T-helper 1 cell treated with Interleukin-12 subunit alpha and Interleukin-12 subunit beta and Interleukin-4 antibody, amounts not matched to agents 30 μg/mL and 1 μg/mL, for 36 hours (primary cell): Measurements from ENCODE around the gene TOX3.

Source experiments
- H3K27ac Mint-ChIP-seq: one replicate; pipeline ENCODE4 v1.8.0; 2021; ENCODE audit warnings: mild to moderate bottlenecking, mixed read lengths
- H3K27me3 Mint-ChIP-seq: one replicate; pipeline ENCODE4 v1.8.0; 2021; ENCODE audit warnings: low read depth, mixed read lengths
- H3K36me3 Mint-ChIP-seq: one replicate; pipeline ENCODE4 v1.8.0; 2021; ENCODE audit warnings: low read depth, mixed read lengths
- H3K4me1 Mint-ChIP-seq: one replicate; pipeline ENCODE4 v1.8.0; 2021; ENCODE audit warnings: low read depth, mixed read lengths
- H3K4me3 Mint-ChIP-seq: one replicate; pipeline ENCODE4 v1.8.0; 2021; ENCODE audit warnings: mild to moderate bottlenecking, moderate library complexity, mixed read lengths
- H3K9me3 Mint-ChIP-seq: one replicate; pipeline ENCODE4 v1.8.0; 2021; ENCODE audit warnings: mixed read lengths

TOX3 gene

DNA sequence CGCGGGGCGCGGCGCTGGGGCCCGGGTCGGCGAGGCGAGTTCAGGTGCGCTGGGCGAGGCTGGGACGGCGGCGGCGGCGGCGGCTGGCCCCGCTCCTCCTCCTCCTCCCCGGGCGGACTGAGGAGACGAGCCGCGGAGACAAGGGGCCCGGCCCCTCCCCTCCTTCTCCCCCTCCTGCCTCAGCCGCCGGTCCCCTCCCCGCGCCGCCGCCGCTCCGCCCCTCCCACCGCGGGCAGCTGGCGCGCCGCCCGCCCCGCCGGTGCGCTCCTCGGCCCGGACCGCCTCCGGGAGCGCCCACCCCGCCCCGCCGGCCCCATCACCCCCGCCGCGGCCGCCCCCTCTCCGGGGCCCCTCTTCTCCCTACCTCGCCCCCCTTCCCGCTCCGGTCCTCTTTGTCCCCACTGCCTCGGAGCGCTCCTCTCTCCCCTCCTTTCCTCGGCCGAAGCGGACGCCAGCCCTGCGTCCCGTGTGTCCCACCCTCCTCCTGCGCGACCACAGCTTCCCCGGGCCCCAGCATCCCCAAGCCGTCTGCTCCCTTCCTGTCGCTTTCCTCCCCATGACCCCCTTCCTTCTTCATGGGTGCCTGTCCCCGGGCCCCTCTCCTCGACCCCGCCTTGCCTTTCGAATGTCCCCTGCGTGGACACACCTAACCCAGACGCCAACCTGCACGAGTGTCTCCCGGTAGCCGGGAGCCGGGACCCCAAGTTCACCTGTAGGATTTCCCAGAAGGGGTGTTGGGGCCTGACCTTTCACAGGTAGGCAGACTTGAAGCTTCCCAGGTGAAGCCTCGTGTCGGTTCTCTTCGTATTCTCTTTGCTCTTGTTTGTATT lies at the start of gene TOX3:
Gene TOX3, minus strand, starts transcription at position 140 of the 830 bp plus-strand sequence. CDS start 420 bp downstream, outside the sequence.
- H3K27ac Mint-ChIP-seq: no peak within 1 kb of the TSS
- no peaks in the 10 kb centered on the region for H3K4me1 Mint-ChIP-seq
- H3K9me3 Mint-ChIP-seq: no peaks in the 10 kb centered on the region
- H3K4me3 Mint-ChIP-seq: no peak within 1 kb of the TSS
- peaks cover 43% of the 10 kb centered on the region for H3K27me3 Mint-ChIP-seq
- H3K36me3 Mint-ChIP-seq: peaks cover 1% of the 10 kb centered on the region

DNA sequence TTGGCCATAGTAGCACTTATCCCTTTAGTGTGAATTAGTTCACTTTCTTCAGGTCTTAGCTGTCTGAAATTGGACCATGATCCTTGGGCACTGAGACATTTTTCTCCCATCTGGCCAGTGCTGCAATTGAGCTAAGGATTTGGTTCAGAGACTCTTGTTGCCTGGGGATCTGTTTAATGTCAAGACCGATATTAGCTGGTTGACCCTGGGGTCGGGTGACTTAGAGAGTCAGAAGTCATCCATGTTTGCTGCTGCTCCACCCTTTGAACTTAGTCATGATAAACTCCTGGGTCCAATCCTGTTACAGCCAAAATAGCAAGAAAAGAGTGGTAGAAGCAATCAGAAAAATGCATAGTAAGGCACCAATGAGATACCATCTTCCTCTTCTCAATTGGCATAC lies 45.8 kb upstream of the TOX3 start:
- Mint-ChIP-seq H3K27ac (no peak overlapping the region), H3K36me3 (no peaks in the 10 kb centered on the region), H3K9me3 (peaks cover 3% of the 10 kb centered on the region), H3K4me1 (no peaks in the 10 kb centered on the region), H3K4me3 (no peak overlapping the region), H3K27me3 (no peaks in the 10 kb centered on the region)

DNA sequence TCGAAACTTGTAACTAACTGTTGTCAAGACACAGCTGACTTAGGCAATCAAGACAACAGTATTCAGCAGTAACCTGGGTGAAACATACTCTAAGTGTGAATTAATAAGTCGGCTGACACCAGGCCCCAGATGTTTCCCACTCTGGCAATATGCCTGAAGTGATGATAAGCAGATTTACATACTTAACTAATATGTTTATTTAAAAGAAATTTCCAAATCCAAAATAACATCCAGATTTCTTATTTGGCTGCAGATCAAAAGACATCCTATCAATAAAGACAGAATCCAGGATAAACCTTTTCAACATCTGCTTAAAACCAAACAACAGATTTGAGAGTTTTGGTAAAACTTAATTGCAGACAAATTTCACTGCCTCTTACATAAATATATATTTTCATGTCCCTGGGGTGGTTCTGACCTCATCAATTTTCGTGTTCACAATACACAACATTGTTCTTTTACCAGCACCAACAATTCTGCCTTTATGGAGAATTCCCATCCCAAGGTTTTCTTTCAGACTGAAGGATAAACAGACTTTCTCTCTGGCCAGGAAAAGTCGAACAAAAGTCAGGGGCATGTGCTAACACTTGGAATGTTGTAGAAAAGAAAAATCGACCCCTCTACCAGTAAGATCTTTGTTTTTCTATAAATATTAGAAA lies 45.1 kb upstream of the TOX3 start:
- H3K36me3 Mint-ChIP-seq: no peaks in the 10 kb centered on the region
- no peaks in the 10 kb centered on the region for H3K27me3 Mint-ChIP-seq
- H3K4me3 Mint-ChIP-seq: no peak overlapping the region
- peaks cover 3% of the 10 kb centered on the region for H3K9me3 Mint-ChIP-seq
- no peaks in the 10 kb centered on the region for H3K4me1 Mint-ChIP-seq
- H3K27ac Mint-ChIP-seq: no peak overlapping the region

DNA sequence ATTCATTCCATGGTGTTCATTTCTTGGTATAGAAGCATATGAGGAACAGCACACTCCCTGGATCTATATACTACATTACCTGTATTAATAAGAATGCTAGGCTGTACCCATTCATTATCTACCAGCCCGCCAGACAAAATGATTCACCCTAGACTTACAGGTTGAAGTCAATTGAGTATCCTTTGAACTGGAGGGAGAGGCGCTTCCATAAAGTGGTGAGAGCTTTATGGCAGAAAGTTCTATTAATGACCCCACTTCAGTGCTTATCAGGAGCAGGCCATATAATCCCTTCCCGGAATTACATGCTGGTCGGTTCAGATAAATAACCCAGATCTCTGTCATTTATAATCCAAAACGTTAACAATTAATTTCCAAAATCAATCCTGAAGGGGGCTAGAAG lies 44.5 kb upstream of the TOX3 start:
- Mint-ChIP-seq H3K27me3 (no peaks in the 10 kb centered on the region), H3K27ac (no peak overlapping the region), H3K9me3 (peaks cover 3% of the 10 kb centered on the region), H3K36me3 (no peaks in the 10 kb centered on the region), H3K4me3 (no peak overlapping the region), H3K4me1 (no peaks in the 10 kb centered on the region)

DNA sequence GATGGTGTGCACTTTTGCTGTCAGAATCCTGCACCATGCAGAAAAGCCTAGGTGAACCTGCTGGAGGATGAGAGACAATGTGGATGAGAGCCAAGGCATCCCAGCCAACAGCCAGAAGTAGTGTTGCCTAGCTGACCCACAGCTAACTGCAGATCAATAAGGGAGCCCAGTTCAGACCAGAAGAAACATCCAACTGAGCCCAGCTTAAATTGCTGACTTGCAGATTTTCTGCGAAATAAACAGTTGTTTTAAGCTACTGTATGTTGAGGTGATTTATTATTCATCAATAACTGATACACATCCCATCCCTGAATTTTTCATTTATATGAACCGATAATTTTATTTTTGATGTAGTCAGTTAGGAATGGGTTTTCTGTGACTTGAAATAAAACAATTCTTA lies 39.2 kb upstream of the TOX3 start:
- Mint-ChIP-seq H3K36me3 (no peaks in the 10 kb centered on the region), H3K9me3 (peaks cover 3% of the 10 kb centered on the region), H3K27ac (no peak overlapping the region), H3K4me3 (no peak overlapping the region), H3K4me1 (no peaks in the 10 kb centered on the region), H3K27me3 (no peaks in the 10 kb centered on the region)

DNA sequence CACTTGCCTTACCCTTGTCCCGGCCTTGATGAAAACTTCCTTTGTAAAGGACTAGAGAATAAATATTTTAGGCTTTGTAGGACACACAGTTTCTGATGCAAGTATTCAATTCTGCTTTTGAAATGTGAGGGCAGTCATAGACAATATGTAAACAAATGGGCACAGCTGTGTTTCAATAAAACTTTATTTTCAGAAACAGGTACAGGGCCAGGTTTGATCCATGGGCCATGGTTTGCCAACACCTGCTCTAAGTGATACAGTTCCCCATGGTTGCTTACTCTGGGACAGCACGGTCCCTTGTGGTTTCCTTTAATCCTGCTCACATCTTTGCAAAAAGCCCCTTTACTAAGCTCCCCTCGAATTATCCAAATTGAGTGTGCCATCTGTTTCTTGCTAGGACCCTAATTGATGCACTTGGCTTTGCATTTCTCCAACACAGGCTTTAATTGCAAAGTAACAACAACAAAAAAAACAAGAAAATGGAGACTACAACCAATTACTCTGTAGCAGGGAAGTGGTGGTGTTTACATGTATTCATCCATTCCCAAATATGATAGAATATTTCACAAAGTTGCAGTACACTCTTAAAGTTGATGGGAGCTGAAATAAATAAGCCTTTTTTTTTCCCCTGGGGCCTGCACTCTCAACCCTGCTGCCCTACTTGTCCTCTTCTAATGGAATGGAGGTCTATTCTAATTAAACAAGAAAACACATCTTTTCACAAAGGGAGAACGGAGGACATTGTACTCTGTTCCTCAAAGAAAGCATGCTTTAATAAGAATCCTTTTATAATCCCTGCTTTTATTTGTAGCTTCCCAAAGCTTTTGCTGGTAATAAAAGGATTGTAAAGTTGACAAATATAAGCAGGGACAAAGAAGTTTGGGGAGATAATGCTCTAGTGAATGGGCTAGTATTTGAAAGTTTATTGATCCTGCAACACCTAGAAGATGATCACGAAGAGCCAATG lies 37.7 kb upstream of the TOX3 start:
- H3K36me3 Mint-ChIP-seq: no peaks in the 10 kb centered on the region
- H3K9me3 Mint-ChIP-seq: peaks cover 2% of the 10 kb centered on the region
- no peaks in the 10 kb centered on the region for H3K4me1 Mint-ChIP-seq
- no peaks in the 10 kb centered on the region for H3K27me3 Mint-ChIP-seq
- H3K4me3 Mint-ChIP-seq: no peak overlapping the region
- no peak overlapping the region for H3K27ac Mint-ChIP-seq

DNA sequence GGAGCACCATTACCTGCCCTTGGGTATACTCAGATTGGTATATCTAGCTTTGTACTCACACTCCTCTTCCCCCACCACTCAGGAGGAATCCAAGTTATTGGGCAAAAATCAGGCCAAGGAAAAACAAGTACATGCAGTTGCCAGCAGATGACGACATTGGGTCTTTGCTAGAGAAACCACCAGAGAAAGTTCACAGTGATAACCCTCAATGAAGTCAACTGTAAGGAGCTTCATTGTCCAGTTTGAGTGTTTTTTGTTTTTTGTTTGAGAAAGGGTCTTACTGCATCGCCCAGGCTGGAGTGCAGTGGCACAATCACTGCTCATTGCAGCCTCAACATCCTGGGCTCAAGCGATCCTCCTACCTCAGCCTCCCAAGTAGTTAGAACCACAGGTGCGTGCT lies 34.6 kb upstream of the TOX3 start:
- no peaks in the 10 kb centered on the region for H3K27me3 Mint-ChIP-seq
- H3K9me3 Mint-ChIP-seq: no peaks in the 10 kb centered on the region
- H3K27ac Mint-ChIP-seq: no peak overlapping the region
- no peak overlapping the region for H3K4me3 Mint-ChIP-seq
- H3K36me3 Mint-ChIP-seq: no peaks in the 10 kb centered on the region
- H3K4me1 Mint-ChIP-seq: no peaks in the 10 kb centered on the region

DNA sequence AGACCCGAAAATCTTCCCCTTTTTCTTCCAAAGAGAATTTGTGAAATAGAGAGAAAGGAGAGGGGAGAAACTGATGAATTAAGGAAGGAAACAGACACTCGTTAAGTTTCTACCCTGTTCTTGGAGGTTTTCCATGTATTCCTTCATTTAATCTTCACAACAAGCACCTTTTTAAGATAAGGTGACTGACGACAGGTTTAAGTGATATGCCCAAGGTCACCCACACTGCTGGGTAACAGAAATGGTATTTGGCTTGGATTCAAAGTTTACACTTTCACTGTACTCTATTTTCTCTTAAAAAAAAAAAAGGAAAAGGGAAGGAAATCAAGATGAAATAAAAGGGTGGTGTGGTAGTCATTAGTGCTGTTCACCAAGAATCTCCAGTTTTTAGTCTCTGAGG lies 33.5 kb upstream of the TOX3 start:
- Mint-ChIP-seq H3K9me3 (no peaks in the 10 kb centered on the region), H3K36me3 (no peaks in the 10 kb centered on the region), H3K4me1 (no peaks in the 10 kb centered on the region), H3K27ac (no peak overlapping the region), H3K4me3 (no peak overlapping the region), H3K27me3 (no peaks in the 10 kb centered on the region)

DNA sequence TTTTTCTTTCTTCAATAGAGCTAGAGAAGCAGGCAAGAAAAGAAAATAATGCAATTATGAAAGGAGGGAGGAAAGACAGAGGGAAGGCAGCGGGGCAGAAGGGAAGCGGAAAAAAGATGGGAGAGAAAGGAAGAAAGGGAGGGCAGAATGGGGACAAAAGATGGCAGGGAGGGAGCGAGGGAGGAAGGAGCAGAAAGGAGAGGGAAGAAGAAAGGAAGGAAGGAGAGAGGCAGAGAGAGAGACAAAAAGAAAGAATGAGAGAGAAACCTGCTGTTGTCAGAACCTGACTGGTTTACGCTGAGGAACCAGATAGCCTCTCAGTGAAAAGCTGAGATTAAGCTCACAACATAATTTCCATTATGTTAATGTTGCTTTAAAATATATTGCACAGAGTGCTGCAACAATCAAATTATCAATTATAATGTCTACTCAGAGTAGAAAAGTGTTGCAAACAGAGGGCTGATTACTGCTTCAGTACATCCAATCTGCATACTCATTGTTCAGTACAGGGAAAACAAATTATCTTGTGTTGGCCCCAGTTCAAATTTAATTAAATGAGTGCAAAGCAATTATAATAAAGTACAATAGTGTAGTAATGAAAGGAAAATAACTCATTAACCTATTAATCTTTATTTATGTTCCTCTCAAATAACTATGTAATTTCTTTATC lies 32.0 kb upstream of the TOX3 start:
- H3K4me3 Mint-ChIP-seq: no peak overlapping the region
- no peaks in the 10 kb centered on the region for H3K4me1 Mint-ChIP-seq
- no peaks in the 10 kb centered on the region for H3K27me3 Mint-ChIP-seq
- H3K27ac Mint-ChIP-seq: no peak overlapping the region
- no peaks in the 10 kb centered on the region for H3K9me3 Mint-ChIP-seq
- H3K36me3 Mint-ChIP-seq: no peaks in the 10 kb centered on the region

DNA sequence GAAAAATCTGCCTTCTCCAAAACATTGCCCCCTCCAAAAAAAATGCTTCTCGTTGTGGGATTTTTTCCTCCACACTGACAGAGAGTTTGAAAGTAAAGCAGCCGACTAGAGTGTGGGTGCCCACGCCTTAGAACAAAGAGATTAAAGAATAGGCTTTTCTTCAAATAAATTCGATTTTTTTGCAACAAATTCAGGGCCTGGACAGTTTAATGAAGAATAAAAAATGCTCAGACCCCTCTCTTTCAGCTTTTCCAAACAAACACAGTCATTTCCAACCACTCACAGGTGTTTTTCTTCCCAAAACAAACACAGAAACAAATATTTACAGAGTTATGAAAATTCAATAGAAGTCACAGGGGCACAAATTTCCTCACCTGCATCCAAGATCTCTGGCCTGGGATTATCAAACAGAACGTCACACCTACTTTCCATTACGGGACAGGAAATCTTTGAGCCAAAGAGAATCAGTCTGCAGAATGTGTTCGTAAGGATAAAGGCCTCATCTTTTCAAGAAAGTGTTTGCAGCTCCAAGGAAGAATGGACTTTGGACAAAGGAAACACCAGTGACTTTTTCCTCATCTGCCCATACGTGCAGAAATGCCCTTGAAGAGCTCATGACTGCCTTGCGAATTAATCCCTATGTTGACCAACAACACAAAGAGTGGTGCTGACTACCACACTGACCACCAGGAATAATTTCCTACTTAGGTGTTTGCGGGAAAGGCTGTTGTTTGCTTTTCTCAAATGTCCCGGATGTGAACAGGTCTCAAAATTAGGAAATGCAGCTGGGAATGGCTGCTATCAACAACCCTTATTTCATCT lies 31.3 kb upstream of the TOX3 start:
- no peaks in the 10 kb centered on the region for H3K9me3 Mint-ChIP-seq
- no peaks in the 10 kb centered on the region for H3K36me3 Mint-ChIP-seq
- H3K27ac Mint-ChIP-seq: no peak overlapping the region
- H3K4me3 Mint-ChIP-seq: no peak overlapping the region
- H3K27me3 Mint-ChIP-seq: no peaks in the 10 kb centered on the region
- no peaks in the 10 kb centered on the region for H3K4me1 Mint-ChIP-seq

DNA sequence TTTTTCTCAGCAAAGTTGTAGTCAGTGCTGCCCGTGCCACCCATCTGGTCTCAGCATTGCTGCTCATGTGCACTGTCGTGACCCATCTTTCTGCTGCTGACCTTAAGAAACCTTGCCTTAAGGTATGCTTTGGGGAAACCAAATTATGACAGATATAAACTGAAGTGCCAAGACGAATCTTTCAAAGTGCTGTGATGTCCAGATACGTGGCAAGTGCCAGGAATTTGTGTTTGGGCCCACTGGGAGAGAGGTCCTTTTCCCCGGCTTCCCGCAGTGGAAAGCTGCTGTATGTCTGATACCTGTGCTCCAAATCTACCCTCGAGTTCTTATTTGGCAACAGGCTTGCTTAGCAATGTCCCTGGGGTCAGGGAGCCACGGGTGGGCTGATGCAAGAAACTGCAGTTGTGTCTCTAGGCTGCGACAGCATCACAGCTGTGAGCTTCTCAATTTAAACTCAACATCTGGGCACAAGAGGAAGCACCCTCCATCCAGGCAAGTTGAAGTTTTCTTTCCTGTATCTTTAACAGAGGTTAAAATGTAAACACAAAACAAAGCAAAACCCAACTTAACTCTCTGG lies 30.3 kb upstream of the TOX3 start:
- H3K4me3 Mint-ChIP-seq: no peak overlapping the region
- no peak overlapping the region for H3K27ac Mint-ChIP-seq
- H3K27me3 Mint-ChIP-seq: no peaks in the 10 kb centered on the region
- H3K36me3 Mint-ChIP-seq: no peaks in the 10 kb centered on the region
- no peaks in the 10 kb centered on the region for H3K4me1 Mint-ChIP-seq
- H3K9me3 Mint-ChIP-seq: peaks cover 3% of the 10 kb centered on the region

DNA sequence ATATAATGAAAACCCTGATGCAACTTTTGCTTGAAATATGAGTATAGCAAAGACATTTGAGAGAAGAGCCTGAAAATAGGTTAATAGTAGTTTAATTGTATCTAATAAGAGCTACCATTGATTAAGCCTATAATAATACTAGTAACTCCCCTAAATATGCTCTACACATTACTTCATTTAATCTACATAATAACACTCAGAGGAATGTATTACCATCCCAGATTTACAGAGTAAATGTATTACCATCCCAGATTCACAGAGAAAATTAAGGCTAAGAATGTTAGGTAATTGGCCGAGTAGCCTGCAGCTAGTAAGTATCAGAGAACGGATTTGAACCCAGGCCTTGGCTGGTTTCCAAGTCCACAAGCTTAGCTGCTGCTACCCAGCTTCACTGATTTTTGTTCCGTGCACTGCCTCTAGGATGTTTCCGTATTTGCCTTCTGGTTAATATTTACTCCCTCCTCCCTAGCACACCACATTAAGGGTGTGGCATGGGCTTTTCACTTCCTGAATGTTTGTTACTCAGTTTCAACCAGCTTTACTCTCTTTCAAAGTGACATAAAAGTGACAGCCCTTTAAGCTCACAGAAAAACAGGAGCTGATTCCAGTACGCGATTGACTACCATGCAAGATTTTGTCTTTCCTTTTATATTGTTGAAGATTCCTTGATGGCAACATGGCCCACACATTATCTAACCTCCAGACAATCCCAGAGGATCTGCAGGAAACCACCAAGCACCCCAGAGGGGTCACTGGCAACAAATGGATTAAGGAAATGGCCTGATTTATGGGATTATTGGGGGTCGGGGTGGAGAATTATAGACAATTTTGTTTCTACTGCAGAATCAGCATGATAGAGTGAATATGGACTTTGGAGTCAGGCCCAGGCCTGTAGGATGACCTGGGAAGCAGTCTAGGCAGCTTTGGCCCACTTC lies 26.7 kb upstream of the TOX3 start:
- Mint-ChIP-seq H3K27me3 (no peaks in the 10 kb centered on the region), H3K4me1 (no peaks in the 10 kb centered on the region), H3K4me3 (no peak overlapping the region), H3K27ac (no peak overlapping the region), H3K36me3 (no peaks in the 10 kb centered on the region), H3K9me3 (peaks cover 9% of the 10 kb centered on the region)
